ENCODE measurements around the gene LCLAT1.

DNA sequence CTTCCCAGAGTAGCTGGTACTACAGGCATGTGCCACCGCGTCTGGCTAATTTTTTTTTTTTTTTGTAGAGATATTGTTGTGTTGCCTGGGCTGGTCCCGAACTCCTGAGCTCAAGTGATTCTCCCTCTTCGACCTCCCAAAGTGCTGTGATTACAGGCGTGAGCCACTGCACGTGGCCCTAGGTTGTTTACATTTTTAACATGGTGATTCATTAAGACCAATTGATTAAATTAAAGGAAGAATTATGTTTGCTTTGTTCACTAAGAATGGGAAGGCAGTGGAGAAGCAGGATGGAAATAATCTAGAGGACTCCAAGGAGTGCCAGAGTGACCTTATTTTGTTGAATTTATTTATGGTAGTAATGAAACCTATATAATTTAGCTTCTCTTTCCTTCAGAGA lies 7.5 kb downstream of the LCLAT1 start:
- TF ChIP-seq POLR2AphosphoS5 (IDR thresholded peaks at IDR 0.05; ENCODE audit: low read depth, low read length): no peak
- TF ChIP-seq POLR2A (IDR thresholded peaks at IDR 0.05; ENCODE audit: low read depth, low read length): no peak

Data from GM12892 (cell line).